Heart right ventricle (tissue), 16 donors: ENCODE results near the gene CCS. TPM values are rescaled to one million over a fixed set of nuclear protein-coding genes. Genes with fewer than 3 reads are reported as not detected.

Experiments
- ATAC-seq, 8 donors: fragments of 200-7000 bp; cut with Tn5 transposase; one replicate each; pipeline ENCODE4 v1.9.1; 2020; ENCODE audit warnings: mild to moderate bottlenecking in 8 of 8, moderate library complexity in 8 of 8, moderate number of reproducible peaks in 1 of 8
- DNase-seq, 2 donors: peaks; one replicate each; pipeline ENCODE4 v3.0.0-alpha.2; 2020
- H3K27ac ChIP-seq, 10 donors: fragments of 200-600 bp; sonication (generic) in 2 of 10; one replicate each; pipeline versions ENCODE4 v1.5.0 to v1.8.0; 2020 to 2022; ENCODE audit warnings: mild to moderate bottlenecking in 3 of 10
- H3K27me3 ChIP-seq, 7 donors: fragments of 200-600 bp; one replicate each; pipeline ENCODE4 v1.8.0; 2021 to 2022; ENCODE audit warnings: mild to moderate bottlenecking in 2 of 7
- H3K36me3 ChIP-seq, 9 donors: fragments of 200-600 bp; sonication (generic) in 1 of 9; one replicate each; pipeline versions ENCODE4 v1.5.0 to v1.8.0; 2020 to 2022; ENCODE audit warnings: mild to moderate bottlenecking in 2 of 9
- H3K4me1 ChIP-seq, 9 donors: fragments of 200-600 bp; sonication (generic) in 1 of 9; one replicate each; pipeline versions ENCODE4 v1.5.0 to v1.8.0; 2020 to 2022; ENCODE audit warnings: mild to moderate bottlenecking in 4 of 9
- H3K4me3 ChIP-seq, 10 donors: fragments of 200-600 bp; sonication (generic) in 2 of 10; one replicate each; pipeline versions ENCODE4 v1.5.0 to v1.8.0; 2020 to 2022; ENCODE audit warnings: mild to moderate bottlenecking in 7 of 10, moderate library complexity in 2 of 10
- H3K9me3 ChIP-seq, 11 donors: fragments of 200-600 bp in 10 of 11; sonication (generic) in 2 of 11; one replicate each; pipeline versions ENCODE4 v1.5.0 to v1.8.0; 2013 to 2022; ENCODE audit warnings: mild to moderate bottlenecking in 2 of 11, control low read depth in 1 of 11, moderate library complexity in 1 of 11
- CTCF ChIP-seq, 9 donors: fragments of 200-600 bp; sonication (generic) in 2 of 9; IDR thresholded peaks; one replicate each; pipeline versions ENCODE4 v1.5.0 to v1.8.0; 2021 to 2022; ENCODE audit warnings: antibody characterized with exemption in 9 of 9, mild to moderate bottlenecking in 5 of 9, moderate library complexity in 1 of 9
- WGBS, 2 donors: extraction: QIAGEN DNeasy Blood & Tissue Kit; methylation state at CpG; one replicate each; pipeline ENCODE4 v1.1.7; 2013; ENCODE audit warnings: inconsistent platforms in 1 of 2; 5-methylcytosine and 5-hydroxymethylcytosine counted together
- intact Hi-C, 10 donors: fragments of 100-400 bp; cut with DNase I; formaldehyde crosslinking; loops; one replicate each; pipeline versions ENCODE4 v1.11.1 to v1.14.2; 2022
- polyA plus RNA-seq, 2 donors: library from polyadenylated mRNA; stranded (reverse); fragments of 200-250 nt; gene quantifications; one replicate each; pipeline ENCODE4 v1.2.3, GENCODE V29; 2013
- total RNA-seq, 10 donors: library from RNA; stranded (reverse); fragmentation: NEBNext Ultra II Directional in 3 of 10; extraction: Animal tissue kit (Norgen Biotek cat#: 25700) in 3 of 10; gene quantifications; one replicate each; pipeline versions ENCODE4 v1.2.1 to v1.2.4, GENCODE V29; 2021 to 2023
- donor health status: Arrhythmogenic right ventricular cardiomyopathy.
- donor health status: ischemic (EF 13 %, LVEDD 7.1; RV severe dilation, severe dysfunction).
- donor health status: healthy with polysubstance abuse.
- donor health status: DM: no; HTN: yes; CAD: no.
- donor health status: DM: no; HTN: no; CAD: no.
- donor health status: ischemic (EF 25% LVEDD 6.9; RV normal size, moderate dysfunction).
- donor health status: ischemic (EF 25% LVEDD 5.7; RV mildly dilated, moderate dysfunction).
- donor health status: healthy.
- donor health status: DM: yes; HTN: yes; CAD: no.
- donor health status: Ischemic cardiomyopathy.
- donor health status: ischemic (EF 35%, LVEDD 5.7; RV mildly dilated, moderate dysfunction).
- donor health status: nonischemic (EF 11% LVEDD 7.7; RV severe dilation, severe dysfunction).
- donor health status: DM: yes; HTN: yes; CAD: no.
- donor health status: PGD.
- donor health status: ischemic (EF 29% LVEDD 5.4; RV normal size, mild dysfunction).
- donor health status: nonischemic (EF 23%, LVEDD 6.1; RV moderate dilation, normal function).

The CCS gene
- total and polyA plus RNA-seq, 12 donors, result 15.9 to 73.6 (median 21.0) TPM

GRCh38 chr11:66545701-66546367 is 47.2 kb upstream of the CCS start, which contains the start of gene ZDHHC24:
ZDHHC24 (minus strand) TSS chr11:66546048; CDS start chr11:66546003, 45 bp downstream.
- H3K4me3 ChIP-seq, result peak within 1 kb of the TSS; percentile 67 to 98 (median 86)
- peaks cover 3 to 46% (median 31%) of the 10 kb centered on the region in 9 donors for H3K4me1 ChIP-seq
- H3K27ac ChIP-seq, result peak within 1 kb of the TSS in 9 of 10 donors; percentile 65 to 94 (median 73)
- no peak for TF ChIP-seq CTCF (IDR thresholded peaks at IDR 0.05)
- no peaks in the 10 kb centered on the region for H3K27me3 ChIP-seq
- WGBS, 2 donors, result 0 to 1% methylated on average over 69 to 71 of the region's 71 CpGs
- DNase-seq, result peak; percentile 97 to 98
- peaks cover 0 to 27% (median 6%) of the 10 kb centered on the region in 9 donors for H3K36me3 ChIP-seq
- H3K9me3 ChIP-seq, result no peaks in the 10 kb centered on the region
- intact Hi-C loops, result loop anchor here in 2 of 10 donors (1.0 to 10.0 kb wide), 3 partner anchors 23 to 899 kb away; partner anchors contain the start of genes BBS1 (in 1 of the 2), CORO1B (in 1 of the 2) and CTSF (in 1 of the 2)
- peak; percentile 96 to 98 (median 97) for ATAC-seq

GRCh38 chr11:66546368-66546965 is 46.5 kb upstream of the CCS start, which contains the start of gene ACTN3:
ACTN3 (plus strand) TSS chr11:66546903; CDS start chr11:66546938, 35 bp downstream.
- peak; percentile 32 to 33 for DNase-seq
- peak within 1 kb of the TSS in 9 of 10 donors; percentile 65 to 94 (median 73) for H3K27ac ChIP-seq
- TF ChIP-seq CTCF (IDR thresholded peaks at IDR 0.05), result no peak
- intact Hi-C loops, result loop anchor here in 2 of 10 donors (1.0 to 10.0 kb wide), 3 partner anchors 22 to 898 kb away; partner anchors contain the start of genes BBS1 (in 1 of the 2), CORO1B (in 1 of the 2) and CTSF (in 1 of the 2)
- WGBS, 2 donors, result 2 to 3% methylated on average over 37 of the region's 37 CpGs
- peaks cover 3 to 46% (median 31%) of the 10 kb centered on the region in 9 donors for H3K4me1 ChIP-seq
- no peaks in the 10 kb centered on the region for H3K27me3 ChIP-seq
- H3K4me3 ChIP-seq, result peak within 1 kb of the TSS; percentile 67 to 98 (median 86)
- H3K36me3 ChIP-seq, result peaks cover 0 to 20% (median 6%) of the 10 kb centered on the region in 9 donors
- peak in 6 of 8 donors; percentile 2 to 21 (median 15) for ATAC-seq
- H3K9me3 ChIP-seq, result no peaks in the 10 kb centered on the region

GRCh38 chr11:66546966-66547661 is 45.9 kb upstream of the CCS start:
- no peak for TF ChIP-seq CTCF (IDR thresholded peaks at IDR 0.05)
- H3K9me3 ChIP-seq, result no peaks in the 10 kb centered on the region
- no peaks in the 10 kb centered on the region for H3K27me3 ChIP-seq
- WGBS, 2 donors, result 24 to 29% methylated on average over 18 of the region's 18 CpGs
- ATAC-seq (no peak), DNase-seq (no peak)
- H3K4me1 ChIP-seq, result peaks cover 3 to 44% (median 31%) of the 10 kb centered on the region in 9 donors
- peaks cover 0 to 14% (median 3%) of the 10 kb centered on the region in 9 donors for H3K36me3 ChIP-seq
- intact Hi-C loops, result loop anchor here in 2 of 10 donors (1.0 to 10.0 kb wide), 3 partner anchors 22 to 898 kb away; partner anchors contain the start of genes BBS1 (in 1 of the 2), CORO1B (in 1 of the 2) and CTSF (in 1 of the 2)
- peak overlapping the region in 1 of 10 donors; percentile 28 for H3K27ac ChIP-seq
- H3K4me3 ChIP-seq, result peak overlapping the region in 6 of 10 donors; percentile 73 to 98 (median 92)
